IMR-90 (cell line): ENCODE data around the gene MAP3K13. TPM values are rescaled to one million over a fixed set of nuclear protein-coding genes. Genes with fewer than 3 reads are reported as not detected.

Experiments
- ATAC-seq: fragments of 200-7000 bp; cut with Tn5 transposase; 2 replicates; pipeline ENCODE4 v1.9.1; 2020; ENCODE audit warnings: low read depth, mild to moderate bottlenecking, moderate library complexity
- BruUV-seq: library from RNA; stranded (reverse); fragments of 400-500 nt; replicated peaks from 2 replicates; lab custom pipeline; 2021; lab: Mats Ljungman, UMichigan
- CTCF ChIA-PET: fragments of 300-600 bp; formaldehyde crosslinking; extraction: SDS; loops from one replicate; lab custom pipeline; 2021; ENCODE audit warnings: antibody characterized with exemption; lab: Yijun Ruan, JAX
- POLR2A ChIA-PET: fragments of 300-600 bp; sonication (Branson Sonifier 250); formaldehyde crosslinking; loops from one replicate; lab custom pipeline; 2022; ENCODE audit warnings: antibody characterized with exemption; ENCODE audit not compliant: unreplicated experiment; lab: Charles Lee
- DNase-seq: peaks from one replicate; pipeline ENCODE4 v3.0.0; 2013
- H2AFZ ChIP-seq: replicated peaks from 2 replicates; pipeline ENCODE3; 2013; ENCODE audit warnings: low read length, mild to moderate bottlenecking; ENCODE audit not compliant: poor library complexity
- H2AK5ac ChIP-seq: 2 replicates; pipeline ENCODE4 v1.6.1; 2013; ENCODE audit warnings: low read depth, low read length, inconsistent platforms
- H2AK9ac ChIP-seq: replicated peaks from 2 replicates; pipeline ENCODE3; 2013; ENCODE audit warnings: mild to moderate bottlenecking, low read depth, low read length, moderate library complexity; ENCODE audit not compliant: poor library complexity
- H2BK120ac ChIP-seq: 2 replicates; pipeline ENCODE4 v1.6.1; 2013; ENCODE audit warnings: low read depth, low read length, inconsistent platforms
- H2BK15ac ChIP-seq: 3 replicates; pipeline ENCODE4 v1.6.1; 2013; ENCODE audit warnings: low read depth, low read length, inconsistent platforms
- H2BK20ac ChIP-seq: 2 replicates; pipeline ENCODE4 v1.6.1; 2013; ENCODE audit warnings: low read depth, mild to moderate bottlenecking, inconsistent platforms, low read length, moderate library complexity
- H2BK5ac ChIP-seq: 2 replicates; pipeline ENCODE4 v1.6.1; 2013; ENCODE audit warnings: mild to moderate bottlenecking, low read depth, low read length, inconsistent platforms; ENCODE audit not compliant: poor library complexity, severe bottlenecking
- H3K14ac ChIP-seq: replicated peaks from 2 replicates; pipeline ENCODE4 v1.6.1; 2013; ENCODE audit warnings: low read depth, low read length, inconsistent platforms
- H3K18ac ChIP-seq: 2 replicates; pipeline ENCODE4 v1.6.1; 2013; ENCODE audit warnings: low read depth, low read length, control low read depth
- H3K23ac ChIP-seq: 2 replicates; pipeline ENCODE4 v1.6.1; 2013; ENCODE audit warnings: low read depth, low read length, inconsistent platforms
- H3K27ac ChIP-seq: 2 replicates; pipeline ENCODE4 v1.5.1; 2013; ENCODE audit warnings: mild to moderate bottlenecking, control low read depth, low read length; ENCODE audit not compliant: insufficient read depth
- H3K27me3 ChIP-seq: 2 replicates; pipeline ENCODE4 v1.6.1; 2013; ENCODE audit warnings: low read length; ENCODE audit not compliant: control insufficient read depth, insufficient read depth
- H3K36me3 ChIP-seq: 2 replicates; pipeline ENCODE4 v1.6.1; 2013; ENCODE audit warnings: low read length, mixed read lengths; ENCODE audit not compliant: control insufficient read depth, insufficient read depth
- H3K4ac ChIP-seq: 2 replicates; pipeline ENCODE4 v1.6.1; 2013; ENCODE audit warnings: low read depth, low read length, inconsistent platforms
- H3K4me1 ChIP-seq: 2 replicates; pipeline ENCODE4 v1.6.1; 2013; ENCODE audit warnings: low read length, mixed read lengths; ENCODE audit not compliant: control insufficient read depth, insufficient read depth
- H3K4me2 ChIP-seq: 2 replicates; pipeline ENCODE4 v1.6.1; 2013; ENCODE audit warnings: low read depth, mild to moderate bottlenecking, control low read depth, low read length, moderate library complexity
- H3K4me3 ChIP-seq: 2 replicates; pipeline ENCODE4 v1.5.1; 2013; ENCODE audit warnings: low read depth, mild to moderate bottlenecking, control low read depth, low read length, moderate library complexity; ENCODE audit not compliant: insufficient read depth
- H3K56ac ChIP-seq: 2 replicates; pipeline ENCODE4 v1.6.1; 2013; ENCODE audit warnings: low read length, inconsistent platforms; ENCODE audit not compliant: insufficient read depth; ENCODE audit errors: extremely low read depth
- H3K79me1 ChIP-seq, 2 experiments: 2 replicates each; pipeline ENCODE4 v1.6.1; 2013; ENCODE audit warnings: low read length in 2 of 2, inconsistent platforms in 1 of 2, low read depth in 1 of 2
- H3K9ac ChIP-seq: 2 replicates; pipeline ENCODE4 v1.6.1; 2013; ENCODE audit warnings: low read depth, low read length, control low read depth
- H3K9me1 ChIP-seq: 2 replicates; pipeline ENCODE4 v1.6.1; 2013; ENCODE audit warnings: low read length, inconsistent platforms; ENCODE audit not compliant: insufficient read depth
- H3K9me3 ChIP-seq: 2 replicates; pipeline ENCODE4 v1.6.1; 2013; ENCODE audit warnings: low read length; ENCODE audit not compliant: control insufficient read depth, insufficient read depth
- H4K20me1 ChIP-seq: 2 replicates; pipeline ENCODE4 v1.6.1; 2013; ENCODE audit warnings: low read length, inconsistent platforms; ENCODE audit not compliant: insufficient read depth
- H4K5ac ChIP-seq: 2 replicates; pipeline ENCODE4 v1.6.1; 2013; ENCODE audit warnings: mild to moderate bottlenecking, low read depth, low read length, control low read depth
- H4K8ac ChIP-seq, 2 experiments: 2 replicates each; pipeline ENCODE4 v1.6.1; 2013; ENCODE audit warnings: low read depth in 2 of 2, low read length in 2 of 2, control low read depth in 1 of 2, inconsistent platforms in 1 of 2
- H4K91ac ChIP-seq: 2 replicates; pipeline ENCODE4 v1.6.1; 2013; ENCODE audit warnings: low read depth, low read length, inconsistent platforms; ENCODE audit not compliant: insufficient read depth
- RFX5 ChIP-seq: IDR thresholded peaks from 2 replicates; pipeline ENCODE4 v1.8.0; 2012; ENCODE audit warnings: low read depth, mild to moderate bottlenecking, low read length, moderate library complexity
- WGBS, 2 experiments: methylation state at CpG; one replicate each; pipeline versions ENCODE4 v1.1.5 to v1.1.7; 2013; ENCODE audit warnings: missing lambda C conversion rate in 2 of 2; ENCODE audit not compliant: insufficient read length in 1 of 2; ENCODE audit errors: extremely low coverage in 2 of 2; 5-methylcytosine and 5-hydroxymethylcytosine counted together
- dilution Hi-C: fragments of 300-500 bp; cut with HindIII; formaldehyde crosslinking; loops from one replicate; pipeline ENCODE4 v1.14.3; 2018; ENCODE audit warnings: low sequenced_read_pairs; ENCODE audit not compliant: unreplicated experiment
- in situ Hi-C: fragments of 300-500 bp; cut with MboI; formaldehyde crosslinking; loops from 3 replicates; pipeline ENCODE4 v1.14.3; 2019; ENCODE audit warnings: low sequenced_read_pairs, inconsistent platforms, mixed read lengths
- intact Hi-C: fragments of 100-400 bp; cut with micrococcal nuclease; formaldehyde crosslinking; loops from 2 replicates; pipeline ENCODE4 v1.10.0; 2022
- polyA plus RNA-seq, 3 experiments: library from polyadenylated mRNA; depleted of rRNA; stranded (reverse); fragments of >200 nt; gene quantifications; 2 replicates each; pipeline ENCODE4 v1.2.3, GENCODE V29; 2012; ENCODE audit warnings: low replicate concordance in 1 of 3
- total RNA-seq: library from RNA; depleted of rRNA; stranded (reverse); fragments of >200 nt; gene quantifications from 2 replicates; pipeline ENCODE4 v1.2.3, GENCODE V29; 2012

Gene MAP3K13
- total and polyA plus RNA-seq, 2 of the 4 experiments (the other 2 are of a cell fraction): 9.9 to 17.6 TPM

GRCh38 chr3:185330238-185330637, 32.7 kb upstream of the MAP3K13 start:
- Histone ChIP-seq H2BK5ac (no peak overlapping the region), H4K91ac (no peak overlapping the region), H3K9me3 (no peaks in the 10 kb centered on the region), H2AK9ac (no peak overlapping the region), H4K20me1 (no peaks in the 10 kb centered on the region), H2BK20ac (no peak overlapping the region), H3K18ac (no peak overlapping the region), H3K4ac (no peak overlapping the region), H3K14ac (no peak overlapping the region), H3K23ac (no peak overlapping the region), H3K36me3 (no peaks in the 10 kb centered on the region), H2BK15ac (no peak overlapping the region), H3K27ac (no peak overlapping the region), H3K4me3 (no peak overlapping the region), H3K9me1 (peaks cover 7% of the 10 kb centered on the region; the same call in 1 of the 2 replicates), H4K5ac (no peak overlapping the region), H3K9ac (no peak overlapping the region), H3K79me1 (no peaks in the 10 kb centered on the region), H4K8ac (no peak overlapping the region), H3K56ac (no peak overlapping the region), H2BK120ac (no peak overlapping the region), H3K4me2 (no peak overlapping the region), H2AFZ (no peak overlapping the region), H3K27me3 (no peaks in the 10 kb centered on the region), H2AK5ac (no peak overlapping the region), H3K4me1 (no peaks in the 10 kb centered on the region)
- BruUV-seq: no TSS peak
- no peak for TF ChIP-seq RFX5
- in situ Hi-C loops: no loop called here
- ChIA-PET POLR2A (no interaction called here), CTCF (no interaction called here)
- dilution Hi-C loops: no loop called here
- DNase-seq (no peak), ATAC-seq (no peak)
- WGBS, 2 experiments: 93% methylated on average over 2 of the region's 6 CpGs; no CpG with 5 or more reads in 1 of the 2 experiments
- intact Hi-C loops: no loop called here
